GM19395 (cell line): ENCODE data around the gene ARHGAP22.

Experiments used
- ATAC-seq: cut with Tn5 transposase; IDR thresholded peaks from one replicate; pipeline ENCODE4 v1.9.1; 2021; ENCODE audit warnings: mild to moderate bottlenecking, moderate library complexity; ENCODE audit not compliant: unreplicated experiment

The ARHGAP22 gene

DNA sequence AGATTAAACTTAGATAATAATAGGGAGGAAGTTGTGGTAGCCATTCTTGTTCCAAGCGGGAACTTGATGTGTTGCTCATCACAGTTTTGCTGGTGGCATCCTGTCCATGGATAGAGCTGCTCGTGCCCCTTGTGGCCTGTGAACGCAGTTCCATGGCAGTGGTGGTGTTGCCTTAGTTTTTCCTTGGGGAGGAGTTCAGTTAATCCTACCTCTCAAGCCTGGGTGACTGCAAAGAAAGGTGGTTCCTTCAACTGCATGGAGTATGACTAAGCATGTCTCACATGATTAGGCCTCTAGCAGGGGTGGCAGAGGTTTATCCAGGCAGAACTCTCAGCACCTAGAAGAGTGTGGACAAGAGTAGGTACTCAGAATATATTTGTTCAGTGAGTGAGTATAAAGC is 198.7 kb downstream of the ARHGAP22 start:
- ATAC-seq, result no peak

DNA sequence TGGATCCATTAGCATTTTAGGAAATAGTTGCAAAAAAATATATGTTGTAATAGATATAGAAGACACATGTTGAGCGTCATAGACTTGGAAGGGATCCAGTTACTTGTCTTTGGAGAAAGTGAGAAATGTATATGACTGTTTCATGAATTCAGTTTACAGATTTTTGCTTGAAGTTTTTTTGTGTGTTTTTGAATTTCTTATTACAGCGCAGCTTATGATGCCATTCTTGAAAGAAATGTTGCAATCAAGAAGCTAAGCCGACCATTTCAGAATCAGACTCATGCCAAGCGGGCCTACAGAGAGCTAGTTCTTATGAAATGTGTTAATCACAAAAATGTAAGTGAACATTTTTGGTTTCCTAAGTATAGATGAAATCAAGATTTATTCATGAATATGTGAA is 200.2 kb downstream of the ARHGAP22 start:
- no peak for ATAC-seq

DNA sequence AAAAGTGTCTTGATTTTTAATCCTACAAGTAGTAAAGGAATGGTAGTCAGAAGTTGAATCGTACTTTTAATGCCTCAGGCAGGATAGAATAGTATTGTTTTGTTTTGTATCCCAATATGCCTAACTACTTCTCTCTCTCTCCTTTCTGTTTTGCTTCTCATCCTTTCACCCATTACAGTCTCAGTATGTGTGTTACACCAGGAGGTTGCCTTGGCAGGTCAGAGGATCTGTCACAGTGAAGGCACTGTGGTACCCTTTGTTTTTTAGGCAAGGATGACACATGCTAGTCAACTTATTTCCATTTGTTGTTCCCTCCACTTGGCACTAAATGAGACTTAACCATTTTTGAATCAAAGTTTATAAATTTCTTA is 204.0 kb downstream of the ARHGAP22 start:
- no peak for ATAC-seq

DNA sequence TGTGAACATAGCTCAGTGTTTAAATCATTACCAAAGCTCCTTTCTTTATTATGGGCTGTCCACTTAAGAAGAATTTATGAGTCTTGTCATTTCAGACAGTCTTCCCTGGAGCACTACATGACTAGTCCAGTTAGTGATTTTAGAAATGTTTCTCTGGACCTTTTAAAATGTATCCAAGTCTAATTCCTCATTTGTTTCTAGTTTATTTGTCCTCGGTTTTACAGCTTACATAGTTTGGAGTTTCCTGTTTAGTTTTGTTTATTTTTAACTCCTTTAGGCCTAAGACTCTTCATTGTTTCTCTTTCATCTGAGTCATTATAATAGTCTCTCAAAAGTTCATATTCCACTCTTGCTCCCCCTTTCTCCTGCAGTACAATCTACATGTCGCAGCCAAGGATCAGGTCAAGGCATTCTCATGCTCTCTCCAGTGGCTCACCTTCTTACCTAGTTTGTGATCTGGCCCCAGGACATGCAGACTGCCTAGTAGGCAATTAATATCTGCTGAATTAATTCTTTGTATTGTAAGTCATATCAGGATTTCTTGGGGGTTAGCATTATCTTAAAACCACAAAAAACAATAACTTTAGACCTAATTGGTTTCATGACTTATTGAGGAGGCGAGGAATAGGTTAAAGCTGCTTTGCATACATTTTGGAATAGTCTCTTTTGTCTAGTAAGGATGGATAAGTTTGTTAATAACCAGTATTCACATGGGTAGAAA is 204.6 kb downstream of the ARHGAP22 start:
- ATAC-seq, result no peak

DNA sequence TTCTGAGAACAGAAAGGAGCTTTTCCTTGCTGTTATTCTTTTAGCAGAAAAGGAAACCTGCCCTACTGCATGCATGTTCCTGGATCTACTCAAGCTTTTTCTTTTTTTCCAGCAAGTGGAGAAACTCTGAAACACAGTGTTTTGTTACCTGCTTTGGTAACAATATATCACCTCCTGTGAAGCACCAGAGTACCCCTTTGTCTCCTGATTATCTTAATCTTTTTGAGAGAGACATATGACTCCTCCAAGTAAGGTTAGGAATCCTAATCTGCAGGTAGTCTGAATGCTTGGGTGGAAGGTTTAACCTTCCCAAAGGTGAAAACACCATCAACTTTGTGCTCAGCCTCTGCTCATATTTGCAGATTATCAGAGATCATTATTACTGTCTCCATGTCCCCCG is 205.3 kb downstream of the ARHGAP22 start:
- ATAC-seq, result no peak

DNA sequence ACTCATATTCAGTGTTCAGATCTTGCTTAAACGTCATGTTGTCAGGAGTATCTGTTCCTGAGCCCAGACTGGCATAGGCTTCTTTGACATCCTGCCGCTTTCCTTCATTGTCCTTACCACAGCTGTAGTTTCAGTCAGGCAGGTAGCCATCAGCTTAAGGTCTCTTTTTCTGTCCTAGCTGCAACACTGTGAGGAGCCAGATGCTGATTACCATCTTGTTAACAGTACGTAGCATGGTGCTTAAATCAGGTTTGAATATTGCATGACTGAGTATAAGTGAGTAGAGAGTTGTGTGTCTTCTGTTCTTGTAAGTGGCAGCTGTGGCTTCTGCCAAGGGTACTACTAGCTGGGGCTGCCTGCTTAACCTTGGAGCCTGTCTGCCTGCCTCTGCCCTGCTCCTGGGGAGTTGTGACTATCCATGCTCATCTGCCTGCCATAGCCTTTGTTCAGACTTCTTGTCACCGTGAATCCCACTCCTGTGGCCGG is 205.8 kb downstream of the ARHGAP22 start:
- no peak for ATAC-seq

DNA sequence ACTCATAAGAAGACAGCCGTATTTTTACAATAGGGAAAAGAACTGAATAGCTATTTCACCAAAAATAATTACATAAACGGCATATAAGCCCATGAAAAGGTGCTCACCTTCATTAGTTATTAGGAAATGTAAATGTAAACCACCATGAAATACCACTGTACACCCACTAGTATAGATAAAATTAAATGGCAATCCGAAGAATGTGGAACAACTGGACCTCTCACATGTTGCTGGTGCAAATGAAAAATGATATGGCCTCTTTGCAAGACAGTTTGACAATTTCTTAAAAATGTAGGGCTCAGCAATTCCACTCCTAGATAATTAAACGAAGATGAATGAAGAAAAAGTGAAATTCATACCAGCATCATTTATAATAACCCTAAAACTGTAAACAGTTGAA is 206.6 kb downstream of the ARHGAP22 start:
- no peak for ATAC-seq
